ENCODE data around the gene ITGA8.
"Not testable (repeated sequence)": the region's sequence is repeated elsewhere in the genome, so short reads cannot be mapped to it uniquely, and the experiment has no call there.

The ITGA8 gene

DNA sequence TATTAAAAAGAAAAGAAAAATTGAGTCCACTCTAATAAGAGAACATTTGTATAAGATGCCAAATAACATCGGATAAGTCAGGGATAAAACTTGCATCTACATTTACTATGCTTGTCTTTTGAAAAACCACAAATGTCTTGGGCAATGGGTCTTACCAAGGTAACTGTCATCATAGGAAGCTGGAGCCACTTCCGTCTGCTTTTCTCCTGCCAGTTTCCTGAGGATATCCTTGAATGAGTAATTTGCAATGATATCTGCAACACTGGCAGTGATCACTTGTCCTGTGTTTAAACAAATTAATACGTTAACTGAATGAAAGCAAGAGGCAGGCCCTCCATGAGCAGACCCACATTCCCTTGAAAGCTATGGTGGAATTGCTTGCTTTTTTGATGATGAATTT is 47.3 kb downstream of the ITGA8 start:
- DNase-seq = no peak

- no peak for DNase-seq
These were observed 48.8 kb downstream of the ITGA8 start for GRCh38 chr10:15670880-15671279.

DNA sequence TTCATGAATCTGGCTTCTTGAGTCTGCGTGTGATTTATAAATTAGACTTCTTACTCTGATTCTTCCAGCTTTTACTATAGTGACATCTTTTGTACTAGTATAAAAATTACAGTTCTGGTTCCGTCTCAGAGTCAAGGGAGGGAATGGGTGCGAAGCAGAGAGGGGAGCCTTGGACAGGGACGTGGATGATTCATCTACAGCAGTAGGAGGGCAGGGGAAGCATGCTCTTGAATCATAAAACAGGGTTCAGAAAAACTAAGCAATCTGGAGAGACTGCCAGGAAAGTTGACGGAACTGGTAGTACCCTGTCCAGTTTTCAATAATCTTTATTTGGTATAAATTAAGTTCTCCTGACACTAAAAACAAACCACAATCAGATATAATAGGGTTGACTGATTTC is 58.1 kb downstream of the ITGA8 start:
- DNase-seq = no peak

- no peak for DNase-seq
These were observed 58.7 kb downstream of the ITGA8 start for GRCh38 chr10:15660990-15661389.

DNA sequence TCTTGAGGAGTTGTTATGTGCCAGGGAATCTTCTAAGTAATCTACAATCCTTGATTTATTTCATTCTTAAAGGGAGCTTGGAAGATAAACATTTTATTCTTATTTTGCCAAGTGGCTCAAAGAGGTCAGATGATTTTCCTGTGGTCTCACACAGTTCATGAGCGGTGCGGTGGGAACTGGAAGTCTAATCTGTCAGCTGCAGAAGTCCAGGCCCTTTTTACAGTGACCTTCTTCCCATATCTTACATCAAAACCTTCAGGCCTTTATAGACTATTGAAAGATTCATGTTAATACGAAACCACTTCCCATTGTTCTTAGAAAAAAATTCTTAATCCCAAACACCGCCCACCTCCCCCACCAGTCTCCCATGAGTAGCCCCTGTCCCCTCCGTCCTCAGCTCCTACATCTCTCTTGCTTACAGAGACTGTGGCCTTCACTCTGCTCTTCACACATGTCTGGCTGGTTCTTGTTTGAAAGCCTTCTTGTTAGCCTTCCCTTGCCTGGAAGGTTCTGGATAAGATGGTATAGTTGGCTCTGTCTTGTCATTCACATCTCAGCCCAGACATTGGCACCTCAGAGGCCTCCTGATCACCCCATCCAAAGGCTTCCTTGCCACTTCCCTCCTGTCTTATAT is 61.5 kb downstream of the ITGA8 start:
- no peak for DNase-seq

DNA sequence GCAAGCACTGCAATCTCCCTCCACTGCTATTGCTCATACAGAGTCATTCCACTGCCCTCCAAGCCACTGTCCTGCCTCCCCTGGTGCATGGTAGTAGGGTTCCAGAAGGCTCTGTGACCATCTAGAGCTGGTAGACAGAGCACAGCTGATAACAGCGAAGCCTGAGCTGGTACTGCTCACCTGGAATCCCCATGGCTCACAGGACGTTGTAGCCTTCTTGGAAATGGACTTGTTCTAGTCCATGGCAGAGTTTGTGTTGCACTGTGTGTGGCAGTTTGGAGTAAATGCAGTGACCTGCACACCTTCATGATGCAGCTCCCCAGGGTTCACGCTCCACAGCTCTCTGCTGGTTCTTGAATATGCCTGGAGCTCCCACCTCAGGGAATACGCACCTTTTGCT is 67.0 kb downstream of the ITGA8 start:
- DNase-seq = no peak

DNA sequence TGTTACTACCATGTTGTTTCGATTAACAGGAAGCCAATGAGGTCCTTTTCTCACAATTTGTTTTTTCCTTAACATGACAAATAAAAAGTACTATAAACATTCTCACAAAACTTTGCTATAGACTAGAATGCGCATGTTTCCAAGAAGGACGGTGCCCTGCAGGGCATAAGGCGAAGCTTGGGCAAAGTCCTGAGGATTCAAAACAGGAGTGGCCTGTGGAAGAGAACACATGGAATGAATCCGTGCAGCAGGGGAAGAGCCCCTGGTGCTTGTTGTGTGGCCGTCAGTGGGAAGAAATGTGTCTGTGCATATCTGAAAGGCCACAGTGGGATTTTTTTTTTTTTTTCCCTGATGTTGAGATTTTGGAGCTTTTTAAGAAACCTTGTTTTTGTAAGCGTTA is 67.6 kb downstream of the ITGA8 start:
- no peak for DNase-seq

- no peak for DNase-seq
These were observed 68.5 kb downstream of the ITGA8 start for GRCh38 chr10:15651175-15651574.

GRCh38 chr10:15642095-15642494 is 77.6 kb downstream of the ITGA8 start:
- no peak for DNase-seq

DNA sequence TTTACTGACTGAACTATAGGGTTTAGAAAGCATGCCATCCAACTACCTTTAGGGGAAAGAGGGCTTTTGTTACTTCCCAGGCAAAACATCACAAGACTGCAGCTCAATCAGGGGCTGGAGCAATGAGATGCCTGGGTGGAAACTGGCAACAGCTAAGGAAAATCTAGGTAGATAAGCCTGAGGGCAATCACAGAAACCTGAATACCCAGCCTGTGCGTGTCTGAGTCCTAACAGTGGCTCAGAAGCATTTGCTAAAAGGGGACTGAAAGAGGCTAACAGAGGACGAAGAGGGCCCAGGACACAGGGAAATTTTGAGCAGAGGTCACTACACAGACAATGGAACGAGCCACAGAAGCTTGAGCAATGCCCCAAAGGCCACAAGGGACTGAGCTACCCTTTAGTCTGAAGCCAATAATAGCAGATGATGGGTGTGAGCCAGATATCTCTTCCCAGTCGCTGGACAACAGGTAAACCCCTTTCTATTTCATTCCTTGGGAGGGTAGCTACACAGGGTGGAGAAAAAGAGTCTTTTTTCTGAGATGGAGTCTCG is 79.1 kb downstream of the ITGA8 start:
- no peak for DNase-seq

DNA sequence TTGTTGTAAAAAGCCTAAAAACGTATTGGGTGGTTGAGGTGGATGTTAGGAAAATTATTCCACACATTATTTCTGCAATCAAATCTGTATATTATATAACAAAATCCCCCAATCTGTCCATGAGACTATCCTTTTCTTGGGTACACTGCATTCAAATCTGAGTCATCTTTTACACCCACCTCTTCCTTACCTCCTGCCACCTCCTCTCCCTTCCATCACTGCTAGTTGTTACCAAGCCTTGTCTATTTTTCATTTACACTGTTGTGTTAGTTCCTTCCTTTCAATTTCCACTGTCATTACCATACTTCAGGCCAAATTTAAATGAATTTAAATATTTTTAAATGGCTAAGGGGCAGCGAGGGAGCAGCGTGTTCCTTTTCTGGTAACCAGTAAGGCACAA is 83.3 kb downstream of the ITGA8 start:
- no peak for DNase-seq

DNA sequence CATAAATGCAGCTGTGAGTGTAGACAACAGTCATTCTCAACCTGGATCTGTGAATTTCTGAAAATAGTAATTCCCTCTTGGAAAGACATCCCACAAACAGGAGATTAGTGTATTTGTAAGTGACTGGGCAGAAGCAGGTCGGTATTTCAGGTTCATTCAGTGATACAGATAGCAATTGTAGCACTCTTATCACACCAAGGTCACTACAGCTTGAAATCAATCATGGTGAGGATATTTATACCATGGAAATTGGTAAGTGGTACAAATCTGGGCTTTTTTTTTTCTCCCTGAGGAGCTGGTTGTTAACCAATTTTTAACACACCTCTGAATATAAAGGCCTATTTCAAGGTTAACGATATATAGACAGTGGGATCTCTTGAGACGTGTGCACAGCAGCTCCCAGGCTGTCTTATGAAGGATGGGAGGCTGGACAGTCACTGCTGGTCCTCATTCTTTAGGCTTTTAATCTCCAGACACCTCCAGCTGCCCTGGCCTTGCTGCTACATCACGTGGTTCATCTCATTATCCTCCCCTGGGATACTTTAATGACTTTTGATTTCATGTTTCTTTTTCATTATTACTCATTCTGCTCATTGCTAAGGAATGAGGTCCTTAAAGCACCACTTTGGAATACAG is 87.1 kb downstream of the ITGA8 start:
- DNase-seq = no peak

- not testable (repeated sequence) for DNase-seq
These were observed 88.5 kb downstream of the ITGA8 start for GRCh38 chr10:15631205-15631604.

GRCh38 chr10:15630353-15630752 is 89.4 kb downstream of the ITGA8 start:
- no peak for DNase-seq

GRCh38 chr10:15627617-15628196 is 92.0 kb downstream of the ITGA8 start:
- no peak for DNase-seq

- DNase-seq = no peak
These were observed 92.8 kb downstream of the ITGA8 start for GRCh38 chr10:15626937-15627336.

DNA sequence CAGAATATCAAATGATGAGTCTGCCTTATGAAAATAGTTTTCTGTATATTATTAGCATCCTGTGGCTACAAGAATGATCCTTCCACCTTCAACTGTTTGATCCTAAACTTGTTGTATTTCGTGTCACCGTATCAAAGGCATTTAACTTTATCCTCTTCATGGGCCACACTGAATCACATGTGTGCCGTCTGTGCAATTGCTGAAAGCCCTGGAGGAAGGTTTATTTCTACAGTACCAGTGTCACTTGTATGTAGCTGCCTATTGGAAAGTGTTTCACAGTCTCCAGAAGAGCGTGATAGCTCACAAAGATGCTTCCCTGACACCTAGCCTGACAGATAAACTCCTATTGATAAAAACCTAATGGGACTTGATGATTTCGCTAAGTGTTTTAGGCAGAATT is 94.5 kb downstream of the ITGA8 start:
- no peak for DNase-seq

DNA sequence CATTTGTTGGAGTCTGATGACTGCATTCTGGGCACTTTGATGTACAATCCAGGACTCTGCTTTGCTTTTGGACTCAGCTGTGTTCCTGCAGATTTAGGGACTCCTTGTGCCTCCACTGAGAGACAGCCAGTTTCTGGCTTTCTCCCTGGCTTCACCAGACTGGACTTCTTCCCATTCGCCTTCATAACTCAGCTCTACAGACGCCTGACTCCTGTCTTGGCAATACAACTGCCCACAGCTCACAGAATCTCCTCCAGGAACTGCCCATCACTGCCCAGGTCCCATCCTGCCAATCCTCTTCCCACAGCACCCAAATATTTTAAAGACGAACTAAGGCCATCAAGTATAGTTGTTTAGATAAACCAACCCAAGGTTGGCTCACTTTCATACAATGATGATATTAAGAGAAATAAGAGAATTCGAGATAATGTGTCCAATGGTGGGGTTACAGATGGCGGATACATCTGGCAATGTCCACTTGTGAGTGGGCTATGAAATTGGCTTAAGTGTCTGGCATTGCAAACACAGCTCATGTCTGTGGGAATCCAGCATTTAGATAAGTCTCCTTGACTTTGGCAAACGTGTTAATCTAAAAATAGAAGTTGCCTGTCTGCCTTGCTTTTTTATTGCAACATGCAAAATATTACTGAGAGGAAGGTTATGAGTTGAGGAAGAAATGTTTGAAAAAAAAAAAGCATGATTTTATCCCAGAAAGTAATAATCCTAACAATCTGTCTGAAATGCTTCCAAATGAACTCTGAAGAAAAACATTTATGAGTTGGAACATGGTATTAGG is 95.1 kb downstream of the ITGA8 start:
- no peak for DNase-seq

GRCh38 chr10:15620836-15621515 is 98.7 kb downstream of the ITGA8 start:
- no peak for DNase-seq

DNA sequence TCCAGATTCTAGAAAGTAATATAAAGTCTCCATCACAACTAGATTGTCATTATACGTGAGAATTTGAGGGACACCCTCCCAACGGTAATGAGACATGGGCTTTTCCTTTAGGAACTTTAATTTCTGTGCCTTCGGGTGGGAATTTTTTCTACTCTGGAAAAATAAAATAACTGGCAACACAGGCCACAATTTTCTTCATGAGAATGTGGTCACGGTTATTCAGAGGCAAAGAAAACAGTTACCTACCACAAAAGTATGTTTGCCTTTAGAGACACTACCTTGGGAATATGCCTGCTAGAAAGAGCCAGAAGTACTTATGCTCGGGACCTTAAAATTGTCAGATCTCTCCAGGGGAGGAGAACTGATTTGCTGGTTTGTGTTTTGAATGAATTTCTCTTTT is 99.4 kb downstream of the ITGA8 start:
- DNase-seq = no peak

DNA sequence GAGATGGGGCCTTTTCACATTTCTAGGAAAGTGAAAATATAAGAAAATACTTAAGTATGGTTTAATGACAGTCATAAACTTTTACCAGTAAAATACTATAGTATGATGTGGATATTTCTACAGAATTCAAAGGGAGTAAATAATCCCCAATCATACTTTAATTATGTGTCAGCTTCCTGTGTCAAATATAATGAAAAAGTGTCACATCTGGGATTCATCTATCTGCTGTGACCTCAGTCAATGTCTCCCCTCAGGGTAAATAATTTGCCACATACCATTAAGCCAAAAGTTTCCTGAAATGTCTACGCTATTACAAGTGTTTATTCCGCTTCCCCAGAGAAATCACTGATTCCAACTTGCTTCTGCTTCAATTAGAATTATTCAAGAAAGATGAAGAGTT is 110.5 kb downstream of the ITGA8 start:
- DNase-seq = no peak

GRCh38 chr10:15606377-15606776 is 113.3 kb downstream of the ITGA8 start:
- no peak for DNase-seq

Measured in NCI-H2081 treated with DMSO at 0.1 percent for 48 hours (cell line).